ENCODE results near the gene TLCD5.

The TLCD5 gene

GRCh38 chr11:120308081-120308480 lies 17.0 kb upstream of the TLCD5 start:
- no peak for DNase-seq

DNA sequence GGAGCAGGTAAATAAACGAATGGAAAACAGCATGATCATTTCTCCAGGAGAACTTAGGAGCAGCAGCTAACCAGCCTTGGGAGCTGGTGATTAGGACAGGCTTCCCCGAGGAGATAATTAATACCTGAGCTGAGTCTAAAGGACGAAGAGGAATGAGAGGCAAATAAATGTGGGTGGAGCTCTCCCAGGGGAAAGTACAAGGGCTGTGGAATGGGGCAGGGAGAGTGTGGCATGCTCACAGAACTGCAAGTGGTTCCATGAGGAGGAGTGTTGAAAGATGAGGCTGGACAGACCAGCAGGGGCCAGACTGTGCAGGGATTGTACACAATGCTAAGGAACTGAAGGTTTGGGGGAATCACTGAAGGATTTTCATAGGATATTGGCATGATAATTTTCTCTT lies 14.2 kb upstream of the TLCD5 start:
- no peak for DNase-seq

GRCh38 chr11:120314861-120315260 lies 10.2 kb upstream of the TLCD5 start:
- no peak for DNase-seq

GRCh38 chr11:120316880-120317688 lies 8.0 kb upstream of the TLCD5 start:
- no peak for DNase-seq

DNA sequence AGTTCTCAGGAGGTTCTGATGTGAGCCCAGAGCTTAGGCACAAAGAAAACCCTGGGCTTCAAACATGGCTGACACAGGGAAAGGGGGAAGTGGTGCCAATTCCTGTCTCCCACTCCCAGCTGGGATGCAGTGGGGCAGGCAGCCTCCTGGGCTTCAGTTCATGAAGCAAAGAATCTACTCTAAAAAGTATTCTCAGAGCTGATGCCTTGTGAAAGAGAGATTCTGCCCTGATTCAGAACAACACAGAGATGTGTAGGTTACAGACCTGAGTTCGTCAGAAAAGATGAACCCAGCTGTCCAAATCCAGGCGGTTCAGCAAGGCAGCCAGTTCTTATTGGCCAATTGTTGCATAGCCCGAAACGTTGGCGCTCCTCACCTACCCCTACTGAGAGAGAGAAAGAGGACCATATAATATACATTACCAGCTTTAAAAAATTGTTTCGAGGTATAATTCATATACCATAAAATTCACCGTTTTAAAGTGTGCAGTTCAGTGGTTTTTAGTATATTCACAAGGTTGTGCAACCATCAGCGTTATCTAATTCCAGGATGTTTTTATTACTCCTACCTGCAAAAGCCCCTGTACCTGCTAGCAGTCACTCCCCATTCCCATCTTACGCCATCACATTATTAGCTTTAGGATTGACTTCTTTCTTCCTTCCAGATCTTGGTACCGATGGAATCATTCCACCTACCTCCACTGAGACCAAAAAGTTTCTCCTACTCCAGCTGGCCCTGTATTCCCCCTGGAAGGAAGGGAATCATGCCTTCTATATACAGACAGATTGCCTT lies 7.2 kb upstream of the TLCD5 start:
- DNase-seq = no peak

- no peak for DNase-seq
Measured at GRCh38 chr11:120318906-120319305, 6.2 kb upstream of the TLCD5 start.

DNA sequence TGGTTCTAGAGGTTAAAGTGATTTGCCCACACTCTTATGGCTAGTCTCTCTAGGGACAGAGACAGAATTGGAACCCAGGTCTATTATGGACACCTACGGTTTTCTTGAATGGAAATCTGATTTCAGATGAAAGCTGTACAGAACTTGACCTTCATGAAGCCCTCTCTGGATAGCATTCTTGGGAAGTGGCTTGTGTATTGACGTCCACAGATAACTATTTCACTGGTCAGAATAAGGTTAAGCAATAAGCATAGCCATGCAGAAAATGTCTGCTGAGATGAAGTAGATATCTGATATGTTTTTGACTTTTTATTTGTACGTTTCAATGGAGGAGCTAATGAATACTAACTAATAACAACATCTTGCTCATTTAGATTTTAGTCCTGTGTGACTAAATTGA lies 1.1 kb downstream of the TLCD5 start:
- DNase-seq = no peak

- no peak for DNase-seq
Measured at GRCh38 chr11:120326845-120327281, 1.8 kb downstream of the TLCD5 start.

- DNase-seq = no peak
Measured at GRCh38 chr11:120327311-120327710, 2.2 kb downstream of the TLCD5 start.

DNA sequence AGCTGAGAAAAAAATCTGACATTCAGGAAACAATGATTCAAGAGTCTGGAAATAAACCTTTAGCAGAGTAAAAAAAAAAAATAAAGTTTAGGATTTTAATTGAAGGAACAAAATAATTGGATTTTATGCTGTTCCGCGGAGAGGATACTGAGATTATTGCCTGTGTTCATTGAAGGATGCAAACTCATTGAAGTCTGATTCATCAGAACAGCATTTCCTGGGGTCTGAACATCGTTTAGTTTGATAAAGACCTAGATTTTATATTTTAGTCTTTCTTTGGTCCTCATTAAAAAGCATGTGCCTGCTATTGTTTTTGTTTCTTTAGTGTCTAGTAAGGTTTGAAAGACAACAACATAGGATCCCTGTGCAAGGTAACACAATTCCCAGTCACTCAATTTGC lies 4.5 kb downstream of the TLCD5 start:
- no peak for DNase-seq

DNA sequence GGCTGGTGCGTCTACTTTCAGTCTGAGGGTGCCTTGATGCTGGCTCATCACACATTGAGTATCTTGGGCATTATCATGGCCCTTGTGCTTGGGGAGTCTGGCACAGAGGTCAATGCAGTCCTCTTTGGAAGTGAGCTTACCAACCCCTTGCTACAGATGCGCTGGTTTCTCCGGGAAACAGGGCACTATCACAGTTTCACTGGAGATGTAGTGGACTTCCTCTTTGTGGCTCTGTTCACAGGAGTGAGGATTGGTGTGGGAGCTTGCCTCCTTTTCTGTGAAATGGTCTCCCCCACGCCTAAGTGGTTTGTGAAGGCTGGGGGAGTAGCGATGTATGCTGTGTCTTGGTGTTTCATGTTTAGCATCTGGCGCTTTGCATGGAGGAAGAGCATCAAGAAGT lies 4.9 kb downstream of the TLCD5 start:
- no peak for DNase-seq

GRCh38 chr11:120331301-120331996 lies 6.3 kb downstream of the TLCD5 start:
- DNase-seq = peak; percentile 76

- DNase-seq = no peak
Measured at GRCh38 chr11:120332822-120333716, 8.0 kb downstream of the TLCD5 start.

DNA sequence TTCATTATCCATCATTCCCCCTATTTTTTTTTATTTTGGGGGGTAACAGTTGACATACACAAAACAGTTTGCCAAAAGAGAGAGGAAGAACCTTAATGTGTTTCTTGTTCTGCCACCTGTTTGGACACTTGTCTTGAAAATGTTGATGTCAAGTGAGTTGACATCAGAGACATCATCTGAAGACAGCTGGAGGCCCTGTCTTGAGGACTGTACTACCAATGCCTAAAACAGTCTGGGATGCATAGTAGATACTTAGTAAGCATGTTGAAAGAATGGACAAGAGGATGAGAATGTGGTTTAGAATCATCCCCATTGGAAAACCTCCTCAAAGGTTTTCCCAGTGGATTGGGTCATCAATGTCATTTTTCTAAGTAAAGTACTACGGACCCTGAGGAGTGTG lies 8.7 kb downstream of the TLCD5 start:
- no peak for DNase-seq

DNA sequence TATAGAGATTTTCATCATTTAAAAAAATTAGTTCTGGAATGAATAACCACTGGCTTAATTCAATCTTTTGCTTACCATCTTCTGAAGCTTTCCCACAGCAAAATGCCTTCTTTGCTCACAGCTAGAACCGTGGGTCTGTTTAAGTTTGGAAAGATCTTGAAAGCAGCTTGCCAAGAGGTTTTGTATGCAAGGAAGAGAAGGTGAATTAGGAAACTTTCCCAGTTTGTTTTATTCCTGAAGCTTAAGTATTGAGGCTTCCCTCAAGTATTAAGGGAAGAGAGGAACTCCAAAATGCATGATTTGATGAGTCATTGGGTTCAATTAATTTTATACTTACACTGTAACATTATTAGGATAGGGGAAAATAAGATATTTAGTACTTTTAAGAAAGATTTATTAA lies 9.2 kb downstream of the TLCD5 start:
- no peak for DNase-seq

- peak; percentile 46 for DNase-seq
Measured at GRCh38 chr11:120334894-120335462, 9.9 kb downstream of the TLCD5 start.

DNA sequence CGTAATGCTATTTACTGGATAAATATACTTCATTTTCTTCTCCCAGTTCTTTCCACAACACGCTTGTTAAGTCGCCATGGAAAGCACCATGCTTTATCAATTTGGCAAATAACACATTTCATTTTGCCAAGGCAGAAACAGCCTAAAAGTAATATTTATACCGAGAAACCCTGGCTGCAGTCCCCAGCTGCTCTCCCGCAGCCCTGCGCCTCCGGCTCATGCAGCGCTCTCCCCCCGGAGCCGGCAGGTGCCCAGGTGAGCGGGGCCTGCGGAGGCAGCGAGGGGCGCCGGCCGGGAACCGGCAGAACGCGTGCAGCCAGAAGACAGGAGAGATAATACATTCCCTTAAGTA lies 10.4 kb downstream of the TLCD5 start:
- no peak for DNase-seq

- DNase-seq = peak; percentile 95
Measured at GRCh38 chr11:120335908-120336640, 11.0 kb downstream of the TLCD5 start, which contains the start of gene ARHGEF12. Gene ARHGEF12, plus strand, starts transcription at chr11:120336413. Its CDS starts 831 bp downstream, at chr11:120337244.

DNA sequence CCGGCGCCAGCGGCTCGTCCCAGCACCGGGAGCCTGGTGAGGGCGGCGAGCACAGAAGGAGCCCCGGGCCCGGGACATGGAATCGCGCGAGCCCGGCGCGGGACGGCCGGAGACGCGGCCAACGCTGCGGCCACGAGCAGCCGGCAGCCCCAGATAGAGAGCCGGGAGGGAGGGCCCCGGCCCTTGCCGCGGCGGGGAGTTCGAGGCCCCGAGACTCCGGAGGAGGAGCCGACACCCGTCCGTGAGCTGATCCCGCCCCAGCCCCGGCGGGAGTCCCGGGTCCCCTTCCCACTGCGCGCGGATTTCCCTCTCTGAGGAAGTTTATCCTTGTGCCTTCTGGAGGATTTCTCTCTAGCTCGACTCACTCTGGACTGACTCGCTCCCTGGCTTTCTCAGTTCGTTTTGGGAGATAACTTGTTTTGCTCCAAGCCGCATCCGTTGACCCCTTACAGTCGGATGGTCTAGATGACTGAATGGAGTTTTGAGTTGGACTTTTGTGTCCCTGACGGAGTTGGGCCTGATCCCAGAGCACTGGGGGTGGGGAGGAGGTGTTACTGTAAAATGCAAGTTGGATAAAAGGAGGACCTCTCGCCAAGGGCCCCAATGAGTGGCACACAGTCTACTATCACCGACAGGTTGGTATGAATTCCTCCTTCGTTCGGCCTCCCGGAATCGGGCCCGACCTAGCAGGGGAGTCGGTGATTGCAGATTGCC lies 11.7 kb downstream of the TLCD5 start:
- peak; percentile 61 for DNase-seq

GRCh38 chr11:120337355-120338106 lies 12.4 kb downstream of the TLCD5 start:
- no peak for DNase-seq
